ENCODE measurements around the gene CD200.
A peak's percentile ranks its signal among the peaks of the same experiment; 100 is the strongest.

CD200 gene

GRCh38 chr3:112314649-112315048 is 18.3 kb upstream of the CD200 start:
- TF ChIP-seq CTCF (conservative IDR thresholded peaks at IDR 0.05; ENCODE audit: low read length): no peak
- no peak for DNase-seq (ENCODE audit: low read depth)
- H3K4me3 ChIP-seq (ENCODE audit: low read length): no peak overlapping the region

- TF ChIP-seq CTCF (conservative IDR thresholded peaks at IDR 0.05; ENCODE audit: low read length): no peak
- DNase-seq (ENCODE audit: low read depth): no peak
These were observed 17.2 kb upstream of the CD200 start for GRCh38 chr3:112315791-112316190.

GRCh38 chr3:112319516-112320276 is 13.3 kb upstream of the CD200 start:
- H3K4me3 ChIP-seq (ENCODE audit: low read length): no peak overlapping the region
- DNase-seq (ENCODE audit: low read depth): no peak
- TF ChIP-seq CTCF (conservative IDR thresholded peaks at IDR 0.05; ENCODE audit: low read length): no peak

More at GRCh38 chr3:112315791-112316190, 17.2 kb upstream of the CD200 start:
- no peak overlapping the region for H3K4me3 ChIP-seq (ENCODE audit: low read length)

GRCh38 chr3:112320691-112321090 is 12.3 kb upstream of the CD200 start:
- no peak overlapping the region for H3K4me3 ChIP-seq (ENCODE audit: low read length)
- no peak for TF ChIP-seq CTCF (conservative IDR thresholded peaks at IDR 0.05; ENCODE audit: low read length)
- DNase-seq (ENCODE audit: low read depth): no peak

GRCh38 chr3:112321867-112322652 is 10.9 kb upstream of the CD200 start:
- no peak for DNase-seq (ENCODE audit: low read depth)
- H3K4me3 ChIP-seq (ENCODE audit: low read length): no peak overlapping the region
- no peak for TF ChIP-seq CTCF (conservative IDR thresholded peaks at IDR 0.05; ENCODE audit: low read length)

- DNase-seq (ENCODE audit: low read depth): peak; percentile 63
- no peak overlapping the region for H3K4me3 ChIP-seq (ENCODE audit: low read length)
- peak; percentile 87 for TF ChIP-seq CTCF (conservative IDR thresholded peaks at IDR 0.05; ENCODE audit: low read length)
These were observed 5.5 kb upstream of the CD200 start for GRCh38 chr3:112327371-112327951.

Measured in AG10803 (cell line).